Measurements from ENCODE around the gene ERCC3.
"Not testable (repeated sequence)": the region's sequence is repeated elsewhere in the genome, so short reads cannot be mapped to it uniquely, and the experiment has no call there.

Gene ERCC3

GRCh38 chr2:127278959-127279358 is 15.0 kb downstream of the ERCC3 start:
- DNase-seq: no peak

DNA sequence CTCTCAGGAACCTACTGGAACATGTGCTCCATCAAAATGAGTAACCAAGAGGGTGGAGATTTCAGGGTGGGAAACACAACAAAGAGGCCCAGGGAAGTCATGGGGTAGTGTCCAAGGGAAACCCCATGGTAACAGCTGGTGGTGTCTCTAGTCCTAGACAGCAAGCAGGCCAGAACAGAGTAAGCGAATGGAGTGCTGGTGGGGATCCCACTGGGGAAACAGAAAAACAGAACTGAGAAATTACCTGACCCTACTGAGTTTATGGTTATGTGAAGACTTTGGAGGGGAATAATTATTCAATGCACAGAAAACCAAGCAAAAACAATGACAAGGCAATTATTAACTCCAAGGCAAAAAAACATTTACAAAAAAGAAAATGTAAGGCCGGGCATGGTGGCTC is 16.9 kb downstream of the ERCC3 start:
- DNase-seq: no peak

DNA sequence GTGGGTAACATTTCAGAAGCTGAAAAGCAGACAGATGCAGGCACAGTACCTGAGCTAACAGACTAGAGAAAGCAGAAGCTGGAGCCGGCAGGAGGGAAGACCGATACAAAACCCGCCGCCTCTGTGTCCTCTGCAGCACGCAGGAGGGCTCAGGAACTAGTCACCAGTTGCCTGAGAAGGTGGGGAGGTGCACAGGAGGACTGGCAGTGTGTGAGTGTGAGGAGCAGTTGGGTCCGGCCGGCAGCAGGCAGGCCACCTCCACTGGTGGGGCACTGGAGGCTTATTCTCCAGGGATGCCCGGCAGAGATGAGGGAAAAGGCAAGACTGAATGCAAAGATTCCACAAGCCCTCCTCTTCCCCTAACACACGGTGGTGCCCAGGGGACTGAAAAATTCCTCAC is 18.2 kb downstream of the ERCC3 start:
- DNase-seq: peak; percentile 8

DNA sequence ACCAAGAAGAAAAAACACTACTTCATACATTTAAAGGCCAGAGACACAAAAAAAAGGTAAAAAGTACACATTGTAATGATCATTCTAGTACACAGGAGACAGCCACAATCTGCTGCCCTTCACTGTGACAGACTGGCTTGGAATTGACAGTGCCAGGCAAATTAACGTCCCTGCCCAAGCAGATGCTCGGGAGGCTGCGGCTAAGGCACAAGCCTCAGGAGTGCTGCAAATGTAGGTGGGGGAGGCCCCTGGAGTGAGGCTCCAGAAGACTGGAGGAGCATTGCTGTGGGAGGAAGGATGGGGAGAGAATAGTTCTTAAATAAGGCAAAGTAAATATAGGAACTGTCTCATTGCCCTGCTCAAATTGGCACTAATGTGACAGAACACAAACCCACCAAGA is 18.6 kb downstream of the ERCC3 start:
- peak; percentile 68 for DNase-seq

- DNase-seq: no peak
Observed at GRCh38 chr2:127270663-127271062, 23.3 kb downstream of the ERCC3 start.

DNA sequence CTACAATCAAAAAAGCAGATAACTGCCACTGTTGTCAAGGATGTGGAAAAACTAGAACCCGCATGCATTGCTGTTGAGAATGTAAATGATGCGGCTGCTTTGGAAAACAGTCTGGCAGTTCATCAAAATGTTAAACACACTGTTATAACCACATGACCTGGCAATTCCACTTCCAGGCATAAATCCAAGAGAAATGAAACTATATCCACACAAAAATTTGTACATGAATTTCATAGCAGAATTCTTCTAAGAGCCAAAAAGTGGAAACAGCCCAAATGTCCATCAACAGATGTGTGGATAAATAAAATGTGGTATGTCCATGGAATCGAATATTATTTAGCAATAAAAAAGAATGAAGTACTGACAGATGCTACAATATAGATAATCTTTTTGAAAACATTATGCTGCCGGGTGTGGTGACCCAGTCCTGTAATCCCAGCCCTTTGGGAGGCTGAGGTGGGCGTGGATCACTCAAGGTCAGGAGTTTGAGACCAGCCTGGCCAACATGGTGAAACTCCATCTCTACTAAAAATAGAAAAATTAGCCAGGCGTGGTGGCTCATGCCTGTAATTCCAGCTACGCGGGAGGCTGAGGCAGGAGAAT is 32.0 kb downstream of the ERCC3 start:
- DNase-seq: no peak

DNA sequence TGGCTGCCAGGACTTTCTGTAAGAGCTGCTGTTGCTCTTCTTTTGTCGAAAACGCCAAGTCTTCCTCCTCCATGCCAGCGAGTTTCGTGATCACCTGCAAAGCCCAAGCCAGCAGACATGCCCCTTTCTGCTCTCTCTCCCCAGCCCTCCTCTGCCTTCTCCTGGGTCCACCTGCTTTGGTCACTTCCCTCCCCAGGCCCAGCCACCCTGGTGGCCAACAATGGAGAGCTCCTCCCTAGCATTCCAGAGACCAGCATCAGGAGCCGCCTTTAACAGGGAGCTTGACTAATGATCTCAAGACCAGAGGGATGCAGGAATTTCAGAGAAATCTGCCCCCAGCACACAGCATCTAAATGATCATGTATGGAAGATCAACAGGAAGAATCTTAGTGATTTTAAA is 34.6 kb downstream of the ERCC3 start:
- DNase-seq: no peak

GRCh38 chr2:127256866-127257265 is 37.1 kb downstream of the ERCC3 start:
- no peak for DNase-seq

- no peak for DNase-seq
Observed at GRCh38 chr2:127256381-127256780, 37.6 kb downstream of the ERCC3 start.

DNA sequence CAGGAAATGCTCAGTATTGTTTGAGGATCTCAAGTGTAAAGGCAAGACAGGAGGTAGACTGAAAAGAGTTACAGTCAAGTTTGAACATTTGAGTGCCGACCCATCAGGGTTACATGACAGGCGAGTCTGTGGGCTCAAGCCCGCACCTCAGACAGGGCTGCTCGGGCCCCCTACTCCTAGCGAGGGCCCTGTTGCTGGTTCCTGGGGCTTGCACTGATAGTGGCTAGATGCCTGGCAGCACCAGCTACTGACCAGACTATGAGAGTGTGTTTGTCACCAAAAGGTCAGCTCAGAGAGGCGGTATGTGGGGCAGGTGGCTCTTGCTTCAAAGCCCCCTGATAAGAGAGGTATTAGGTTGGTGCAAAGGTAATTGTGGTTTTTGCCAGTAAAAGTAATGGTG is 38.2 kb downstream of the ERCC3 start:
- no peak for DNase-seq

DNA sequence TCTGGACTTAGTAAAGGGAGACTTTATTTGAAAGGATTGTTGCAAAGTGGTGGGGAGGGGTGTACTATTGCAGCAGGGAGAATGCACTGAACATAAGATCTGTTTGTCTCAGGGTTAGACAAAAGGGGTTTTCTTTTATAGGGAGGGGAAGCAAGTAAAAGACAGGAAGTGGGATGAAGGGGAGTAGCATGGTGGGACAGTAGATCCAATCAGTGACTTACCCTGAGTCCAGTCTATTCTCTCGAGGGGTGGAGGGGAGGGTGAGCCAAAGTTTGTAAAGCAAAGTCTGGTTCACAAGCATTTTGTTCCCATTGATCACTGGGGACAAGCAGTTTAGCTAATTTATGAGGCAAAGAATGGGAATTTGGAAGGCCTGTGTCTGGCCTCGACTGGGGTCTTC is 38.8 kb downstream of the ERCC3 start:
- no peak for DNase-seq

- no peak for DNase-seq
Observed at GRCh38 chr2:127254386-127254981, 39.5 kb downstream of the ERCC3 start.

DNA sequence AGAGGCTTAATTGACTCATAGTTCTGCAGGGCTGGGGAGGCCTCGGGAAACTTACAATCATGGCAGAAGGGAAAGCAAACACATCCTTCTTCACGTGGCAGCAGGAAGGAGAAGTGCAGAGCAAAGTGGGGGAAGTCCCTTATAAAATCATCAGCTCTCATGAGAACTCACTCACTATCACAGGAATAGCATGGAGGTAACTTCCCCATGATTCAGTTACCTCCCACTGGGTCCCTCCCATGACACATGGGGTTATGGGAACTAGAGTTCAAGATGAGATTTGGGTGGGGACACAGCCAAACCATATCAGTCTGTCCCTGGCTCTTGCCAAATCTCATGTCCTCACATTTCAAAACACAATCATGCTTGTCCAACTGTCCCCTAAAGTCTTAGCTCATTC is 52.8 kb downstream of the ERCC3 start:
- DNase-seq: not testable (repeated sequence)

- no peak for DNase-seq
Observed at GRCh38 chr2:127239395-127239794, 54.5 kb downstream of the ERCC3 start.

DNA sequence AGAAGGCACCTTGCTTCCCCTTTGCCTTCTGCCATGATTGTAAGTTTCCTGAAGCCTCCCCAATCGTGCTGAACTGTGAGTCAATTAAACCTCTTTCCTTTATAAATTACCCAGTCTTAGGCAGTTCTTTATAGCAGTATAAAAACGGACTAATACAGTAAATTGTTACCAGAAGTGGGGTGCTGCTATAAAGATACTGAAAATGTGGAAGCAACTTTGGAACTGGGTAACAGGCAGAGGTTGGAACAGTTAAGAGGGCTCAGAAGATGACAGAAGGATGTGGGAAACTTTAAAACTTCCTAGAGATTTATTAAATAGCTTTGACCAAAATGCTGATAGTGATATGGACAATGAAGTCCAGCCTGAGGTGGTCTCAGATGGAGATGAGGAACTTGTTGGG is 56.2 kb downstream of the ERCC3 start:
- DNase-seq: not testable (repeated sequence)

DNA sequence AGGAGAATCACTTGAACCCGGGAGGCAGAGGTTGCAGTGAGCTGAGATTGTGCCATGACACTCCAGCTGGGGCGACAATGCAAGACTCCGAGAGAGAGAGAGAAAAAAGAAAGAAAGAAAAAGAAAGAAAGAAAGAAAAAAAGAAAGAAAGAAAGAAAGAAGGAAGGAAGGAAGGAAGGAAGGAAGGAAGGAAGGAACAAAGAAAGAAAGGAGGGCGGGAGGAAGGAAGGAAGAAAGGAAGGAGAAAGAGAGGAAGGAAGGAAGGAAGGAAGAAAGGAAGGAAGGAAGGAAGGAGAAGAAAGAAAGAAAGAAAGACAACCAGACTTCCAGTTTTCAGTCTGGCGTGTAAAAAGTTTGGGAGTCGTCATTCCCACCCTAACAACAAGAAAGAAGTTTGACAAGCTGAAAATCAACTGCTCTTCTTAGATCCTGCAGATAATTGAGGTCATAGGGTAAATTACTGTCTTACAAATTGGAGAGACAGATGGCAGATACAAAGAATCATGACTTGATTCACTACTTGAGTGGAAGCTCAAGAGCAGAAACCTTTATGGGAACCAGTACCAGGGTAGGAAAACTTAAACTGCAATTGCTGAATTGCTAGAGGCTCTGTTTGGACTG is 58.8 kb downstream of the ERCC3 start:
- DNase-seq: no peak

GRCh38 chr2:127233710-127234109 is 60.2 kb downstream of the ERCC3 start:
- no peak for DNase-seq

DNA sequence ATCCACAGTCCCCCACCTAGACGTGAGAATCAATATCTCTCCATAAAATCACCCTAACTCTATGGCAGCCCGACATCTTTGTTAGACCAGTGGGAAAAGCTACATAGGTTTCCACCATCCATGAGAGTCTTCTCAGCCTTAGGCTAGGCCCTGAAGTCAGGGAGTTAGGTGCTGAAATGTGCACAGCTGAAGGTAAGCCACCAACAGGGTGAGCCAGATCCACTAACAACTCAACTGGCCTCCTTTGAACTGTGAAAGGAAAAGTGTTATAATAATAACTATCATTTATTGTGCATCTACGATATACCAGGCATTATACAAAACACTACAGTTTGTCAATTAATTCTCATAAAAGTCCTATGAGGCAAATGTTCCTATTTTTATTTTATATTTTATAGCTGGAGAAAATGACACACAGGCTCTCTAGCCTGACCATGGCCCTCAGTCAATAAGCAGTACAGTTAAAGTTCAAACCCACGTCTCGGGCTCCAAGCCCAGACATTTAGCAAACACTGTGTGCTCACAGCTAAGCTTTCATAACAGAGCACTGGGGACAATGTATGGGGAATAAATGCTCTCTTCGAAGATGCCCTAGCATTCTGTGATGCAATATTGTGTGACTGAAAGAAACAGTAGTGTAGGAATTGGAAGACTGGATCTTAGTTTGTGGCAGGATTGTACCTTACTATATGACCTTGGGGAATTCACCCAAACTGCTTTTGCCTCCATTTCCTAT is 62.6 kb downstream of the ERCC3 start:
- DNase-seq: no peak

GRCh38 chr2:127229555-127229954 is 64.4 kb downstream of the ERCC3 start:
- DNase-seq: no peak

DNA sequence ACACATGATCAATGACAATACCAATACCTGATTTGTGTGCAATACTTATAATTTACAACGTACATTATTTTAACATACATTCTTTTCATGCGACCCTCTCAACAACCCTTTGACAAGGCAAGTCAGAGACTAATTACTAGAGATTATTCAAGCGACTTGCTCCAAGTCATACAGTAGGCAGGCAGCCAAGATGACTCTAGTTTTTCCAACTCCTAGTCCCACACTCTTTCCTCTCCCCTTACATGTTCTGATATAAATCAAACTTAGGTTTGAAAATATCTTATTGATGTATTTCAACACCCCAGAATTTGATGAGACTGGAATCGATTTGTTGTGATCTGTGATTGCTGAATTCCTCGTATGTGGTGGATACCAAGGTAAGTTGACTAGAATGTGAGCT is 65.8 kb downstream of the ERCC3 start:
- DNase-seq: no peak

DNA sequence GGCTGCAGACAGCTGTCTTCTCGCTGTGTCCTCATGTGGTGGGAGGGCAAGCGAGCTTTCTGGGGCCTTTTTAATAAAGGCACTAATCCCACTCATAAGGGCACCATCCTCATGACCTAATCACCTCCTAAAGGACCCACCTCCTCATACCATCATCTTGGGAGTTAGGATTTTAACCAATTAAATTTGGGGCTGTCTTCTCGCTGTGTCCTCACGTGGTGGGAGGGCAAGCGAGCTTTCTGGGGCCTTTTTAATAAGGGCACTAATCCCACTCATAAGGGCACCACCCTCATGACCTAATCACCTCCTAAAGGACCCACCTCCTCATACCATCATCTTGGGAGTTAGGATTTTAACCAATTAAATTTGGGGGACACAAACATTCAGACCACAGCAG is 66.7 kb downstream of the ERCC3 start:
- not testable (repeated sequence) for DNase-seq

DNA sequence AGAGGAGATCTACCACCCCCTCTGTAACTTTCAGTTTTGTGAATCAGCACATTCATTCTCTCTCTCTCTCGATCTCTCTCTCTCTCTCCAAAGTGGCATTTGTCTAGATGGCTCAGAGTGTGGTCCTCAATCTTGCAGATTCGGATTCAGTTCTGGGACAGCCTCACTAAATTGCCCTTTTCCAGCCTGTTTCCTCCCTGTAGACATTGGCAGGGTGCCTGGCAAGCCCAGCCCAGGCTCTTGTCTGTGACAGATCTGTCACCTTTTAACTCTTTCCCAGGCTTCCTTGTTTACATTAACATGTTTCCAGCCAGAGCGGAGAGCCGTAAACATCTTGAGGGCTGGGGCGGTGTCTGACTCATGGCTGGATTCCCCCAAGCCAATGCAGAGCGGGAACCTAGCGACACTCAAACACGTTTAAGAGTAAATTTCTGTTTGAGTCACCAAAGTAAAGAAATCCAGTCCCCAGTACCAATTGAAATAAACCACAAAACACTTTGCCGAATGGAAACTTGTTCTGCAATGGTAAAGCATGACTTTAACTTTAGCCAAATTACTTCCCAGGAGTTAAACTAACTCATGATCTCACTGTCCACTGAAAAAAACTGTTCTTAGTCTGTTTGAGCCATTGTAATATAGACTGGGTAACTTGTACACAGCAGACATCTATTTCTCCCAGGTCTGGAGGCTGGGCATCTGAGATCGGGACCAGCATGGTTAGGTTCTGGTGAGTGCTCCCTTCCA is 67.3 kb downstream of the ERCC3 start:
- peak; percentile 47 for DNase-seq

DNA sequence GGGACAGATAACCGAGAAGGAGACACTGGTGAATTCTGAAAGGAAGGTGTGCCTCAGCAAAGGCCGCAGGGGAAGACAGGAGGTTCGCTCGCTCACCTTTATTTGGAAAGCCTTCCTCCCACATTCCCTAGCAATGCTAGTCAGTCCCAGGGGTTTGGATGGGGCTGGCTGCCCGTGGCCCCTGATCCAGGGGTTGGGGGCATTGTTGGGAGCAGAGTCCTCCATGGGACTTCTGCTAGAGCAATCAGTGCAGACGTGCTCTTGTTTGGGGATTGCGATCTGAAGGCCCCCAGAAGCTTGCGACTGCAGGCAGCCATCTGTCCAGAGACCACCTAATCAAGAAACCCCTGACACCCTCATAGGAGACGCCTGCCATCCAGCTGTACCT is 67.8 kb downstream of the ERCC3 start:
- no peak for DNase-seq
